ENCODE data around the gene COL20A1. TPM values are rescaled to one million over a fixed set of nuclear protein-coding genes. Genes with fewer than 3 reads are reported as not detected.

COL20A1 gene
- total and polyA plus RNA-seq, 2 donors from 2014 or later, result 0.58 TPM; not detected in 1

DNA sequence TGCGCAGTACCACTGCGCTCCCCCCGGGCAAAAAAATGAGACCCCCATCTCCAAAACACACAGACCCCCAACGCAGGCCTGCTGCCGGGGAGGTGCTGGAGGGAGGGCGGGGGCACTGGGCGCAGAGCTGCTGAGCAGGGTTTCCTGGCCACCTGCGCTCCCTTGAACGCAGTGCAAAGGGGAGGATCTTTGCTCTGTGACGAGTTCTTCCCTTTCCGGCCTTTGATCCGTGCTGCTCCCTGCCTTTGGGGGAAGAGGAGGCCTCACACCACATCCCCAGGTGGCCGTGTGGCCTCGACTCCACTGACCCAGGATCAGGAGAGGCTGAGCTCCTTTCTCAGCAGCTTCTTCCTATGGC lies 8.9 kb upstream of the COL20A1 start:
- H3K36me3 ChIP-seq (ENCODE audit: control insufficient read depth in 2 of 3, insufficient read depth in 3 of 3, low read length in 3 of 3), result peaks cover 0 to 10% (median 3%) of the 10 kb centered on the region in 3 donors
- H3K4me1 ChIP-seq (ENCODE audit: control insufficient read depth in 2 of 3, insufficient read depth in 2 of 3, low read depth in 1 of 3, low read length in 3 of 3), result no peaks in the 10 kb centered on the region
- no peaks in the 10 kb centered on the region for H3K27me3 ChIP-seq (ENCODE audit: control insufficient read depth, insufficient read depth, low read length)
- TF ChIP-seq, protein P1, sequence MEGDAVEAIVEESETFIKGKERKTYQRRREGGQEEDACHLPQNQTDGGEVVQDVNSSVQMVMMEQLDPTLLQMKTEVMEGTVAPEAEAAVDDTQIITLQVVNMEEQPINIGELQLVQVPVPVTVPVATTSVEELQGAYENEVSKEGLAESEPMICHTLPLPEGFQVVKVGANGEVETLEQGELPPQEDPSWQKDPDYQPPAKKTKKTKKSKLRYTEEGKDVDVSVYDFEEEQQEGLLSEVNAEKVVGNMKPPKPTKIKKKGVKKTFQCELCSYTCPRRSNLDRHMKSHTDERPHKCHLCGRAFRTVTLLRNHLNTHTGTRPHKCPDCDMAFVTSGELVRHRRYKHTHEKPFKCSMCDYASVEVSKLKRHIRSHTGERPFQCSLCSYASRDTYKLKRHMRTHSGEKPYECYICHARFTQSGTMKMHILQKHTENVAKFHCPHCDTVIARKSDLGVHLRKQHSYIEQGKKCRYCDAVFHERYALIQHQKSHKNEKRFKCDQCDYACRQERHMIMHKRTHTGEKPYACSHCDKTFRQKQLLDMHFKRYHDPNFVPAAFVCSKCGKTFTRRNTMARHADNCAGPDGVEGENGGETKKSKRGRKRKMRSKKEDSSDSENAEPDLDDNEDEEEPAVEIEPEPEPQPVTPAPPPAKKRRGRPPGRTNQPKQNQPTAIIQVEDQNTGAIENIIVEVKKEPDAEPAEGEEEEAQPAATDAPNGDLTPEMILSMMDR (IDR thresholded peaks at IDR 0.05; ENCODE audit: borderline replicate concordance, extremely low read depth, insufficient read depth), result no peak
- no peak overlapping the region for H3K27ac ChIP-seq (ENCODE audit: low read depth in 2 of 2, low read length in 2 of 2)
- H3K9me3 ChIP-seq (ENCODE audit: control insufficient read depth in 2 of 3, insufficient read depth in 1 of 3, low read length in 3 of 3), result no peaks in the 10 kb centered on the region
- H3K4me3 ChIP-seq (ENCODE audit: low read length in 3 of 3), result no peak overlapping the region
- H3K9ac ChIP-seq (ENCODE audit: low read length in 3 of 3), result no peak overlapping the region
- FAIRE-seq (no peak), DNase-seq (no peak)
- intact Hi-C loops (cut with DNase I), result no loop called here

DNA sequence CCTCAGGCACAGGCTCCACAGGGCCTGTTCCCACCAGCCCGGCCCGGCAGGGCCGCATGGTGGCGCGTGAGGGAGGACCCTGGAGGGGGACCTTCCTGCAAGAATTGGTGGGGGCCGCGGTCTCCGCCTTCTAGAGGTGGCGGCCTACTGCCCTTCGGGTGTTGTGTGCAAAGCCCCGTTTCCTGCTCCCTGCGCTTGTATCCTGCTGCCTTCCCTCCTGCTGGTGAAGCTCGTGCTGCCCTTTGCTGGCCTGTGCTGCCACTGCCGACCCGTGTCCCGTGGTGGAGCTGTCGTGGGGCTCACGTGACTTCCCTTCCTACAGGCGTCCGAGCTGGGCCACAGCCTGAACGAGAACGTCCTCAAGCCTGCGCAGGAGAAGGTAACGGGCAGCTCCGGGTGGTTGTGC lies 8.4 kb upstream of the COL20A1 start:
- Histone ChIP-seq H3K36me3 (ENCODE audit: control insufficient read depth in 2 of 3, insufficient read depth in 3 of 3, low read length in 3 of 3) (peaks cover 0 to 8% (median under 1%) of the 10 kb centered on the region in 3 donors), H3K27ac (ENCODE audit: low read depth in 2 of 2, low read length in 2 of 2) (no peak overlapping the region), H3K27me3 (ENCODE audit: control insufficient read depth, insufficient read depth, low read length) (no peaks in the 10 kb centered on the region), H3K9ac (ENCODE audit: low read length in 3 of 3) (no peak overlapping the region), H3K4me1 (ENCODE audit: control insufficient read depth in 2 of 3, insufficient read depth in 2 of 3, low read depth in 1 of 3, low read length in 3 of 3) (no peaks in the 10 kb centered on the region), H3K4me3 (ENCODE audit: low read length in 3 of 3) (no peak overlapping the region), H3K9me3 (ENCODE audit: control insufficient read depth in 2 of 3, insufficient read depth in 1 of 3, low read length in 3 of 3) (no peaks in the 10 kb centered on the region)
- TF ChIP-seq, protein P1 (IDR thresholded peaks at IDR 0.05; ENCODE audit: borderline replicate concordance, extremely low read depth, insufficient read depth), result no peak
- no peak for FAIRE-seq
- peak in 1 of 5 donors; percentile 78 for DNase-seq
- intact Hi-C loops (cut with DNase I), result no loop called here

DNA sequence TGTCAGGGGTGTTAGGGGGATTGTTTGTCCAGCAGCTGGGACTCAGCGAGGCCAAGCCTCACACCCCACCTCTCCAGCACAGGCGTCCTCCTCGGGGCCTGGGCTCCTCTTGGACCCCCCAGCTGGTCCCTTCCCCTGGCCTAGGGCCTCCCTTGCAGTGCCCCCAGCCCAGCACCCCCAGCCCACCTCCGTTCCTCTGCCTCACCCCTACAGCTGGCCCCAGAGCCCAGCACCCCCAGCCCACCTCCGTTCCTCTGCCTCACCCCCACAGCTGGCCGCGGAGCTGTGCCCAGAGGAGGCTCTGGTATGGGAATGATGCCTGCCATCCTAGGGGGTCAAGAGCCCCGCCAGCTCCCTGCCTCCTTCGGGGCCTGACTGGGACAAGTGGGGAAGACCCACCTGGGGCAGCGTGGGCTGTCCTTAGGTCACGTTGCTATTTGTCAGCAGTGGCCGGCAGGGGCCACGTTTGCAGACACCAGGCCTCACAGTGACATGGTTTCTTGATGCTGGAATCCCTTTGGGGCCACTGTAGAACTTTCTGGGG lies 7.9 kb upstream of the COL20A1 start:
- H3K4me1 ChIP-seq (ENCODE audit: control insufficient read depth in 2 of 3, insufficient read depth in 2 of 3, low read depth in 1 of 3, low read length in 3 of 3), result no peaks in the 10 kb centered on the region
- peaks cover 0 to 5% (median 0%) of the 10 kb centered on the region in 3 donors for H3K36me3 ChIP-seq (ENCODE audit: control insufficient read depth in 2 of 3, insufficient read depth in 3 of 3, low read length in 3 of 3)
- TF ChIP-seq, protein P1 (IDR thresholded peaks at IDR 0.05; ENCODE audit: borderline replicate concordance, extremely low read depth, insufficient read depth), result no peak
- no peak overlapping the region for H3K27ac ChIP-seq (ENCODE audit: low read depth in 2 of 2, low read length in 2 of 2)
- intact Hi-C loops (cut with DNase I), result no loop called here
- DNase-seq (no peak), FAIRE-seq (no peak)
- no peak overlapping the region for H3K4me3 ChIP-seq (ENCODE audit: low read length in 3 of 3)
- H3K9ac ChIP-seq (ENCODE audit: low read length in 3 of 3), result no peak overlapping the region
- no peaks in the 10 kb centered on the region for H3K27me3 ChIP-seq (ENCODE audit: control insufficient read depth, insufficient read depth, low read length)
- H3K9me3 ChIP-seq (ENCODE audit: control insufficient read depth in 2 of 3, insufficient read depth in 1 of 3, low read length in 3 of 3), result no peaks in the 10 kb centered on the region
